ENCODE measurements around the gene ST3GAL3. TPM values are rescaled to one million over a fixed set of nuclear protein-coding genes. Genes with fewer than 3 reads are reported as not detected.

ST3GAL3 gene
- total and polyA plus RNA-seq, 10 of the 15 experiments (the other 5 are each of a cell fraction or from before 2014, with no cell fraction given): 1.2 to 19.3 (median 11.0) TPM

DNA sequence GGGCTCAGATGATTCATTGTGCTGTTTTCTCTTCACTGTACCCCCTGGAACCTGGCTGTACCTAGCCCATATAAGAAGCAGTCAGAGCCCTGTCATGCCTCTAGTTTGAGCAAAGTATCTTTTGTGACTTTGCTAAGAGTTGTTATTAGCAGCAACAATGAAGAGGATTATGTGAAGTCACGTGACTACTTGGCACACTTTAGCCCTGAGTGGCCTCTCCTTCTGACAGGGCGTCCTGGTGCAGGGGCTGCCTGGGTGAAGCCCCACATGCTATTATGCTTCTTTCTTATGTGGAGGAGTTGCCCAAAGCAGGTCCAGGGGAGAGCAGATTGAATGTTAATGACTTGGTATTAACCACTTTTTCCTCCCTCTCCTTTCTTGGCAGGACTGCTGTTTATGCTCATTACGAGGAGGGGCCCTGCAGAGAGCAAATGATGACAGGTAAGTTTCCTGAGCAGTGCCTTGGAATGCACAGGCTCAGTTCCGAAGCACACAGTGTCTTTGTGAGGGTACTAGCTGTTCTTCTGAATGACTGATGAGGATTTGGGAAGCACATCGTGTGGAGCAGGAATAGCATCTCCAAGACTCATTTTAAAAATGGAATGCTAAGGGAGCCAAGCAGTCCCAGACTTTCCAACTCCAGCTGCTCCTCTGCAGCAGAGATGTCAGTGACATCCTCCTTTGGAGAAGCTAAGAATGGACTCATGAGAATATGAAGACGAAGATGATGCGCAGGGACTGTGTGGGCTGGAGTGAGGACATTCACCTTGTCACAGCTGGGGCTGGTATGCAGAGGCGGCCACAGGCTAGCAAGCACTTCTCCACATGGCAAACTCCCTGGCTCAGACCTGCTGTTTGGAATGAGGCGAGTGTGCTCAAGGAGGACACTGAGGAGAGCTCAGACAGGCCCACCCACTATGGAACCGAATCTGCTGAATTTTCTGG lies 15.2 kb upstream of the ST3GAL3 start:
- no peak for ATAC-seq
- ChIA-PET CTCF (no interaction called here), POLR2A (interaction anchor here (0.8 kb wide), 1 partner anchor 29 kb away, joined by 3 read pairs; no protein-coding TSS in a partner anchor), RAD21 (ENCODE audit: unreplicated experiment) (interaction anchor here (1.2 kb wide), 1 partner anchor 243 kb away, joined by 3 read pairs; no protein-coding TSS in a partner anchor), SMC1A (ENCODE audit: uncharacterized antibody, unreplicated experiment) (interaction anchor here (0.5 to 0.8 kb wide), 2 partner anchors 14 to 263 kb away, joined by 3 read pairs; no protein-coding TSS in a partner anchor)
- Histone ChIP-seq H3K27me3 (replicated peaks in 1 of 2; ENCODE audit: control insufficient read depth in 2 of 2, insufficient read depth in 2 of 2, low read length in 1 of 2) (no peaks in the 10 kb centered on the region), H3K9ac (ENCODE audit: control insufficient read depth, insufficient read depth, low read length) (no peak overlapping the region), H3K4me1 (ENCODE audit: control insufficient read depth, insufficient read depth, low read length) (no peaks in the 10 kb centered on the region), H3K27ac (ENCODE audit: control insufficient read depth, insufficient read depth) (no peak overlapping the region), H2AFZ (ENCODE audit: control insufficient read depth, low read depth, low read length) (no peak overlapping the region), H3K36me3 (ENCODE audit: control insufficient read depth in 2 of 2, insufficient read depth in 2 of 2, low read length in 1 of 2) (peaks cover 52 to 82% of the 10 kb centered on the region in 2 experiments), H4K20me1 (ENCODE audit: control insufficient read depth, insufficient read depth) (no peaks in the 10 kb centered on the region), H3K79me2 (ENCODE audit: control insufficient read depth, insufficient read depth, low read length) (no peaks in the 10 kb centered on the region), H3K4me3 (no peak overlapping the region), H3K9me3 (replicated peaks; ENCODE audit: control insufficient read depth, insufficient read depth, low read length) (no peaks in the 10 kb centered on the region), H3K4me2 (ENCODE audit: control insufficient read depth, insufficient read depth) (no peak overlapping the region)
- TF ChIP-seq STAT1 (conservative IDR thresholded peaks at IDR 0.05) (no peak), TBL1XR1 (IDR thresholded peaks at IDR 0.05; ENCODE audit: low read depth, low read length) (no peak), ETV6 (conservative IDR thresholded peaks at IDR 0.05 in 1 of 2, IDR thresholded peaks at IDR 0.05 in 1 of 2; ENCODE audit: borderline replicate concordance in 1 of 2, low read depth in 1 of 2) (no peak), MTA3 (IDR thresholded peaks at IDR 0.05; ENCODE audit: borderline replicate concordance, low read length) (no peak), HDAC2 (IDR thresholded peaks at IDR 0.05) (no peak), ZBED1 (IDR thresholded peaks at IDR 0.05; ENCODE audit: borderline replicate concordance) (no peak), MEF2A (IDR thresholded peaks at IDR 0.05; ENCODE audit: insufficient read depth, low read depth, low read length) (no peak), NR2C2 (IDR thresholded peaks at IDR 0.05; ENCODE audit: borderline replicate concordance, control insufficient read depth, insufficient read length, low read depth) (no peak)
- TF ChIP-seq, protein P1, sequence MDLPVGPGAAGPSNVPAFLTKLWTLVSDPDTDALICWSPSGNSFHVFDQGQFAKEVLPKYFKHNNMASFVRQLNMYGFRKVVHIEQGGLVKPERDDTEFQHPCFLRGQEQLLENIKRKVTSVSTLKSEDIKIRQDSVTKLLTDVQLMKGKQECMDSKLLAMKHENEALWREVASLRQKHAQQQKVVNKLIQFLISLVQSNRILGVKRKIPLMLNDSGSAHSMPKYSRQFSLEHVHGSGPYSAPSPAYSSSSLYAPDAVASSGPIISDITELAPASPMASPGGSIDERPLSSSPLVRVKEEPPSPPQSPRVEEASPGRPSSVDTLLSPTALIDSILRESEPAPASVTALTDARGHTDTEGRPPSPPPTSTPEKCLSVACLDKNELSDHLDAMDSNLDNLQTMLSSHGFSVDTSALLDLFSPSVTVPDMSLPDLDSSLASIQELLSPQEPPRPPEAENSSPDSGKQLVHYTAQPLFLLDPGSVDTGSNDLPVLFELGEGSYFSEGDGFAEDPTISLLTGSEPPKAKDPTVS (IDR thresholded peaks at IDR 0.05; ENCODE audit: low read depth, low read length): no peak
- TF ChIP-seq, protein P2, sequence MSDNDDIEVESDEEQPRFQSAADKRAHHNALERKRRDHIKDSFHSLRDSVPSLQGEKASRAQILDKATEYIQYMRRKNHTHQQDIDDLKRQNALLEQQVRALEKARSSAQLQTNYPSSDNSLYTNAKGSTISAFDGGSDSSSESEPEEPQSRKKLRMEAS (IDR thresholded peaks at IDR 0.05; ENCODE audit: low read depth, low read length): no peak
- intact Hi-C loops (cut with micrococcal nuclease; ENCODE audit: unreplicated experiment) (no loop called here), in situ Hi-C loops (cut with MboI) (no loop called here)
- BruUV-seq (replicated peaks): no TSS peak
- no peak for FAIRE-seq
- 94% methylated on average over 10 of the region's 10 CpGs for WGBS (ENCODE audit: insufficient coverage, insufficient replicate concordance, low lambda C conversion rate, missing lambda C conversion rate)
- no peak for DNase-seq (ENCODE audit: low read depth, low spot score)

Measured in GM12878 (cell line).